ENCODE measurements around the gene RASIP1.

GRCh38 chr19:48676887-48677286 lies 63.5 kb downstream of the RASIP1 start:
- no peak for TF ChIP-seq CTCF (IDR thresholded peaks at IDR 0.05)
- TF ChIP-seq POLR2A (IDR thresholded peaks at IDR 0.05) = no peak
